Prostate gland (tissue), 2 donors: ENCODE data around the gene FOXP1. TPM values are rescaled to one million over a fixed set of nuclear protein-coding genes. Genes with fewer than 3 reads are reported as not detected.

Source experiments
- DNase-seq: peaks from one replicate; pipeline ENCODE4 v3.0.0-alpha.2; 2019; ENCODE audit warnings: low spot score
- H3K27ac ChIP-seq, 2 donors: fragments of 200-600 bp; sonication (generic); 2 replicates each; pipeline ENCODE4 v1.5.1; 2017 to 2019
- H3K27me3 ChIP-seq: fragments of 200-600 bp; sonication (generic); replicated peaks from 2 replicates; pipeline ENCODE4 v1.5.1; 2019; ENCODE audit not compliant: insufficient read depth
- H3K36me3 ChIP-seq, 2 donors: fragments of 200-600 bp; sonication (generic); 1 replicate in 1 of 2; 2 replicates in 1 of 2; pipeline versions ENCODE4 v1.5.1 to v1.8.1; 2017 to 2019
- H3K4me1 ChIP-seq: fragments of 200-600 bp; sonication (generic); replicated peaks from 2 replicates; pipeline ENCODE4 v1.5.1; 2019
- H3K4me3 ChIP-seq, 2 donors: fragments of 200-600 bp; sonication (generic); 2 replicates each; pipeline ENCODE4 v1.5.1; 2017 to 2019
- H3K9me3 ChIP-seq: fragments of 200-600 bp; sonication (generic); 2 replicates; pipeline ENCODE4 v1.5.1; 2017
- CTCF ChIP-seq, 4 experiments: fragments of 200-600 bp in 2 of 4; fragments of 450-650 bp in 2 of 4; sonication (generic) in 2 of 4; IDR thresholded peaks; 1 replicate in 3 of 4; 2 replicates in 1 of 4; pipeline ENCODE4 v1.5.1; 2016 to 2019; ENCODE audit warnings: antibody characterized with exemption in 4 of 4, mild to moderate bottlenecking in 2 of 4, moderate library complexity in 2 of 4
- POLR2A ChIP-seq: fragments of 450-650 bp; IDR thresholded peaks from one replicate; pipeline ENCODE4 v1.6.1; 2016; ENCODE audit warnings: antibody characterized with exemption, mild to moderate bottlenecking
- POLR2AphosphoS5 ChIP-seq: sonication (generic); formaldehyde crosslinking; IDR thresholded peaks from one replicate; pipeline ENCODE4 v1.6.1; 2017; ENCODE audit warnings: antibody characterized with exemption
- WGBS: methylation state at CpG from one replicate; pipeline ENCODE4 v1.1.5; 2018; 5-methylcytosine and 5-hydroxymethylcytosine counted together
- intact Hi-C: fragments of 100-400 bp; cut with DNase I; formaldehyde crosslinking; loops from one replicate; pipeline ENCODE4 v1.14.2; 2022
- total RNA-seq, 2 donors: library from RNA; depleted of rRNA; stranded (reverse); fragments of >200 nt; gene quantifications; one replicate each; pipeline ENCODE4 v1.1.0, GENCODE V29; 2016

Gene FOXP1
- total RNA-seq, 2 donors from 2014 or later, result 133 to 156 TPM

- Histone ChIP-seq H3K9me3 (no peaks in the 10 kb centered on the region), H3K36me3 (no peaks in the 10 kb centered on the region), H3K27me3 (no peaks in the 10 kb centered on the region), H3K4me1 (no peaks in the 10 kb centered on the region), H3K4me3 (no peak overlapping the region), H3K27ac (no peak overlapping the region)
- 78% methylated on average over 4 of the region's 4 CpGs for WGBS
- intact Hi-C loops, result no loop called here
- TF ChIP-seq CTCF (IDR thresholded peaks at IDR 0.05) (no peak), POLR2AphosphoS5 (no peak), POLR2A (no peak)
- no peak for DNase-seq
These were observed 351.8 kb downstream of the FOXP1 start for GRCh38 chr3:71231680-71232079.

GRCh38 chr3:71229905-71230657, 353.4 kb downstream of the FOXP1 start:
- WGBS, result 82% methylated on average over 7 of the region's 7 CpGs
- DNase-seq, result no peak
- intact Hi-C loops, result no loop called here

GRCh38 chr3:71228156-71228866, 355.2 kb downstream of the FOXP1 start:
- H3K9me3 ChIP-seq, result no peaks in the 10 kb centered on the region
- 73% methylated on average over 9 of the region's 9 CpGs for WGBS
- H3K4me1 ChIP-seq, result no peaks in the 10 kb centered on the region

More at GRCh38 chr3:71229905-71230657, 353.4 kb downstream of the FOXP1 start:
- Histone ChIP-seq H3K27ac (no peak overlapping the region), H3K4me3 (no peak overlapping the region), H3K9me3 (no peaks in the 10 kb centered on the region), H3K4me1 (no peaks in the 10 kb centered on the region), H3K36me3 (no peaks in the 10 kb centered on the region), H3K27me3 (no peaks in the 10 kb centered on the region)
- TF ChIP-seq CTCF (IDR thresholded peaks at IDR 0.05) (no peak), POLR2A (no peak), POLR2AphosphoS5 (no peak)

GRCh38 chr3:71227270-71227661, 356.3 kb downstream of the FOXP1 start:
- no peaks in the 10 kb centered on the region for H3K27me3 ChIP-seq
- intact Hi-C loops, result no loop called here
- H3K4me3 ChIP-seq, result no peak overlapping the region
- no peak for TF ChIP-seq CTCF (IDR thresholded peaks at IDR 0.05)
- TF ChIP-seq POLR2A, result no peak
- TF ChIP-seq POLR2AphosphoS5, result no peak
- H3K9me3 ChIP-seq, result no peaks in the 10 kb centered on the region
- no peak for DNase-seq
- 84% methylated on average over 6 of the region's 6 CpGs for WGBS
- H3K27ac ChIP-seq, result no peak overlapping the region
- H3K36me3 ChIP-seq, result no peaks in the 10 kb centered on the region
- H3K4me1 ChIP-seq, result no peaks in the 10 kb centered on the region

More at GRCh38 chr3:71228156-71228866, 355.2 kb downstream of the FOXP1 start:
- TF ChIP-seq POLR2AphosphoS5 (no peak), POLR2A (no peak), CTCF (IDR thresholded peaks at IDR 0.05) (no peak)
- Histone ChIP-seq H3K36me3 (no peaks in the 10 kb centered on the region), H3K4me3 (no peak overlapping the region), H3K27me3 (no peaks in the 10 kb centered on the region), H3K27ac (no peak overlapping the region)
- DNase-seq, result no peak
- intact Hi-C loops, result no loop called here
